GM12864 (cell line): ENCODE data around the gene SOX6.
A peak's percentile ranks its signal among the peaks of the same experiment; 100 is the strongest.

Experiments used
- DNase-seq: peaks from one replicate; pipeline ENCODE4 v3.0.0-alpha.2; 2011; ENCODE audit warnings: low read depth
- H3K4me3 ChIP-seq: 2 replicates; pipeline ENCODE4 v1.5.1; 2011; ENCODE audit warnings: mild to moderate bottlenecking, low read depth, low read length, control low read depth
- CTCF ChIP-seq: IDR thresholded peaks from 2 replicates; pipeline ENCODE4 v1.5.1; 2011; ENCODE audit warnings: low read depth, mild to moderate bottlenecking, moderate library complexity, low read length, control low read depth, inconsistent platforms; ENCODE audit errors: missing control alignments

SOX6 gene

GRCh38 chr11:15941206-15941770 lies 415.1 kb downstream of the SOX6 start:
- no peak for DNase-seq
- no peak overlapping the region for H3K4me3 ChIP-seq
- TF ChIP-seq CTCF = peak; percentile 75

GRCh38 chr11:15940462-15941205 lies 415.7 kb downstream of the SOX6 start:
- no peak for DNase-seq
- TF ChIP-seq CTCF = no peak
- H3K4me3 ChIP-seq = no peak overlapping the region

- no peak for TF ChIP-seq CTCF
- DNase-seq = no peak
- no peak overlapping the region for H3K4me3 ChIP-seq
These were observed 417.4 kb downstream of the SOX6 start for GRCh38 chr11:15938983-15939382.

GRCh38 chr11:15938121-15938611 lies 418.2 kb downstream of the SOX6 start:
- DNase-seq = no peak
- no peak overlapping the region for H3K4me3 ChIP-seq
- TF ChIP-seq CTCF = no peak

GRCh38 chr11:15937601-15938120 lies 418.7 kb downstream of the SOX6 start:
- DNase-seq = no peak
- TF ChIP-seq CTCF = no peak
- H3K4me3 ChIP-seq = no peak overlapping the region

GRCh38 chr11:15936011-15936410 lies 420.3 kb downstream of the SOX6 start:
- no peak overlapping the region for H3K4me3 ChIP-seq
- TF ChIP-seq CTCF = no peak
- DNase-seq = no peak
